Measurements from ENCODE around the gene ALK.

ALK gene

DNA sequence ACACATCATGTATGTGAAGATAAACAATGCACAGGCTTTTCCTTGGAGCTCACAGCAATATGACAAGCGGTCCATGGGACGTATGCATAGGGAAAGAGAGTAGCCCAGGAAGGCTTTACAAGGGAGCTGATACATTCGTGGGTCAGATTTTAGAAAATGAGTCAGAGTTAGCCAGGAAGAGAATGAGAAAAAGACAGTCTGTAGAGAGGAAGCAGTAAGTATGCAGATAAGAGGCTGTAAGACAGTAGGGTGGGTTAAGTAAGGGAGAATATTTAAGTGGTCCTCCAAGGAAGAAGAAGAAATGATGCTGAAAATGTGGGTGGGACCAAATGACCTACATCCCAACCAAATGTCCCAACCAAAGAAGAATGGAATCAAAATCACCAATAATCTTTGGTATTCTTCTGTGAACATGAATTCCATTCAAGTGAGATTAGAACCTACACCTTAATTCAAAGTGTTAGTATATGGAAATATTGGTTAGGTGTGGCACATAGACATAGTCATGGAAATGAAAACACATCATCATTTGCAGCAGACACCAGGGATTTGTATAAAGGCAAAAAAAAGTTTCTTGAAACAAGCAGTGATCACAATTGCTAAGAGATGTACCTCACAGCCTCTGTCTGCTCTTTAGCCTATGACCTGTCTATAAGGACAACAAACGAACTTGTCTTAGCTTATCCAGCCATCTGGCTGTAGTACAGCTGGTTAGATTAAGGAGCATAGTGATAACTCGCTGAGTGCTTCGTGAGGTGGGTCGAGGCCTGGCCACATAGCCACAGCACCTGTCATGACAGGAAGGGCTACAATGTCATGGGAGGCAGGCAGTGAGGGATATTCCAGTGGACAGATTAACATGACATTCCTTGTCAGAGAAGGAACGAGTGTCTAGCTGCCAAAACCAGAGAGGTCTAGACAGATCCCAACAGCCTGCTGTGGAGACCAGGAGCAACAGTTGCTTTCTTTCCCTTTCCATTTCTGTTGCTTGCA, 133.6 kb downstream of the ALK start:
- Histone ChIP-seq H3K27me3 (ENCODE audit: low read depth, low read length) (no peaks in the 10 kb centered on the region), H3K4me1 (ENCODE audit: control insufficient read depth in 1 of 2, insufficient read depth in 2 of 2, low read length in 2 of 2) (no peaks in the 10 kb centered on the region)

DNA sequence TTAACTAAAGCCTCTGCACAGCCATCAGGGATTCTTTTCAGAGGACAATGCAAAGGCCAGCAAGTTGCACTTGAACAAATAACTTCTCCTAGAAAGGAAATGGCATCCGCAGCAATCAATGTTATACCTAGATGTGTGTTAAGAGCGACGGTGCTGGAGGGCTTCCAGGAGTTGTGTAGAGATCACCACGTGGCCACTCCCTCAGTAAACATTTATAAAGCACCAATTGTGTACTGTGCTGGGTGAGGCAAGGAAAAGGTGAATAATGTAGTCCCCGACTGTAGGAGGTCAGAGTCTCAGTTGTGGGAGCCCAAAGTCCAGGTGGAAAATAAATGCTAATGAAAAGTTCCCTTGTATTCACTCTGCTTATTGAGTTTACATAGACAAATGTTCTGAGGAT, 135.0 kb downstream of the ALK start:
- no peaks in the 10 kb centered on the region for H3K27me3 ChIP-seq (ENCODE audit: low read depth, low read length)
- no peaks in the 10 kb centered on the region for H3K9me3 ChIP-seq (ENCODE audit: control insufficient read depth in 1 of 2, low read length in 2 of 2)
- H3K4me1 ChIP-seq (ENCODE audit: control insufficient read depth in 1 of 2, insufficient read depth in 2 of 2, low read length in 2 of 2), result no peaks in the 10 kb centered on the region
- H3K36me3 ChIP-seq (ENCODE audit: control insufficient read depth in 1 of 2, insufficient read depth in 2 of 2, low read length in 2 of 2), result no peaks in the 10 kb centered on the region
- H3K27ac ChIP-seq (ENCODE audit: low read length), result no peak overlapping the region
- H3K4me3 ChIP-seq (ENCODE audit: low read depth in 1 of 2, low read length in 2 of 2), result no peak overlapping the region

More for the DNA sequence above, 133.6 kb downstream of the ALK start:
- H3K36me3 ChIP-seq (ENCODE audit: control insufficient read depth in 1 of 2, insufficient read depth in 2 of 2, low read length in 2 of 2), result no peaks in the 10 kb centered on the region
- H3K27ac ChIP-seq (ENCODE audit: low read length), result no peak overlapping the region
- no peak overlapping the region for H3K4me3 ChIP-seq (ENCODE audit: low read depth in 1 of 2, low read length in 2 of 2)
- H3K9me3 ChIP-seq (ENCODE audit: control insufficient read depth in 1 of 2, low read length in 2 of 2), result no peaks in the 10 kb centered on the region

GRCh38 chr2:29783666-29784065, 137.7 kb downstream of the ALK start:
- Histone ChIP-seq H3K4me3 (ENCODE audit: low read depth in 1 of 2, low read length in 2 of 2) (no peak overlapping the region), H3K27ac (ENCODE audit: low read length) (no peak overlapping the region), H3K9me3 (ENCODE audit: control insufficient read depth in 1 of 2, low read length in 2 of 2) (no peaks in the 10 kb centered on the region), H3K4me1 (ENCODE audit: control insufficient read depth in 1 of 2, insufficient read depth in 2 of 2, low read length in 2 of 2) (no peaks in the 10 kb centered on the region), H3K36me3 (ENCODE audit: control insufficient read depth in 1 of 2, insufficient read depth in 2 of 2, low read length in 2 of 2) (no peaks in the 10 kb centered on the region), H3K27me3 (ENCODE audit: low read depth, low read length) (no peaks in the 10 kb centered on the region)

DNA sequence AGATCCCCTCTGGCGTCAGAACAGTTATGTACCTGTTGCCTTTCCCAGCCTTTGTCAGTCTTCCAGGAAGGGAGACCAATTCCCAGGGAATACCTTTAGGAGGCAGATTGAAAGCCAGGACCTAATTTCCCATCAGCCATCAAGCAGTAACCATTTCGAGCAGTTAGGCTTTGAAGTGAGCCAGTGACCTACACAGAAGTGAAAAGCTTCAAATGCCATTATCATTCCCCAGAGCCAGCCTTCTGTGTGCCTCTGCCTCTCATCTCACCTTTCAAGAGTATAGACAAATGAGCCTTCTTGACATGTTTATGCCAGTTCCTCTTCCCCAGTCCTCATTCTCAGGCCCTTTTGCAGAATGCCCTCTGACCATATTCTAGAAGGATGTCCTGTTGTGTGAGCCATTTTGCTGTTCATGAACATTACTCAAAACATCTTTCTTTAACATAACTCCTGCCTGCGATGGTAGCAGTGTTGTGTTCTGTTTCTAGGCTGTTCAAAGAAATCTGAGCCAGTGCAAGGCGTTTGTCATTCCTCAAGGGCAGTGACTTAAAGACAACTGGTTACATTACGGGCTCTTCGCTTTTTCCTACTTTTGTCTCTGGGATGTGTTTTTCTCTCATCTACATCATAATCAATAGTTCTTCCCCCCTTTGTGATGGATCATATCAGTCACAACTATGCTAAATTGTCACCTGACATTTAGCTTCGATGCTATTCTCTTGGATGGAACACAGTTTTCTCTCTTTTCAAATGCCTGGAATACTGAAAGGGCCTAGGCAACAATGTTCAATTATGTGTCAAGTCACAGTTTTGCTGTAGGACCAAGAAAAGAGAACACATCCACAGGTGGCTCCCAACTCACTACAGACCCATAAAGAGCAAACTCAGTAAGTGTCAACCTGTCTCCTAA, 138.6 kb downstream of the ALK start:
- H3K27me3 ChIP-seq (ENCODE audit: low read depth, low read length), result no peaks in the 10 kb centered on the region
- H3K36me3 ChIP-seq (ENCODE audit: control insufficient read depth in 1 of 2, insufficient read depth in 2 of 2, low read length in 2 of 2), result no peaks in the 10 kb centered on the region
- no peak overlapping the region for H3K4me3 ChIP-seq (ENCODE audit: low read depth in 1 of 2, low read length in 2 of 2)
- H3K9me3 ChIP-seq (ENCODE audit: control insufficient read depth in 1 of 2, low read length in 2 of 2), result no peaks in the 10 kb centered on the region
- no peak overlapping the region for H3K27ac ChIP-seq (ENCODE audit: low read length)
- no peaks in the 10 kb centered on the region for H3K4me1 ChIP-seq (ENCODE audit: control insufficient read depth in 1 of 2, insufficient read depth in 2 of 2, low read length in 2 of 2)

DNA sequence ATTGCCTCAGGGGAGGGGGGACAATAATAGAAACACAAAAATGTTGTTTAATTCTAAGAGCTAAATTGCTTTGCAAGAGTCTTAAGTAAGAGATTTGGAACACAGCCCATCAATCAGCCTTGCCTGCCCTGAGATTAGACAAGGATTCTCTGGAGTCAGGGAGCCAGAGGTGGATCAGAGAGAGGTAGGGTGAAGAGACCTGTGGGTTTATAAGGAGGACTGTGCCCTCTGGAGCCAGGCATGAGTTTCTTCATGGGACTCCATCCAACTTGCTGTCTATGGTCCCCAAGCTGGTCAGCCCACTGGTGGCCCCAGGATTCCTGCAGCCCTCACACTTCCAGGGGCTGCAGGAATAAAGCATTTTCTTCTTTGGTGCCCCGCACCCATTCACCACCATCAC, 139.3 kb downstream of the ALK start:
- Histone ChIP-seq H3K4me3 (ENCODE audit: low read depth in 1 of 2, low read length in 2 of 2) (no peak overlapping the region), H3K27me3 (ENCODE audit: low read depth, low read length) (no peaks in the 10 kb centered on the region), H3K4me1 (ENCODE audit: control insufficient read depth in 1 of 2, insufficient read depth in 2 of 2, low read length in 2 of 2) (no peaks in the 10 kb centered on the region), H3K9me3 (ENCODE audit: control insufficient read depth in 1 of 2, low read length in 2 of 2) (no peaks in the 10 kb centered on the region), H3K36me3 (ENCODE audit: control insufficient read depth in 1 of 2, insufficient read depth in 2 of 2, low read length in 2 of 2) (no peaks in the 10 kb centered on the region), H3K27ac (ENCODE audit: low read length) (no peak overlapping the region)

GRCh38 chr2:29780906-29781305, 140.5 kb downstream of the ALK start:
- Histone ChIP-seq H3K4me3 (ENCODE audit: low read depth in 1 of 2, low read length in 2 of 2) (no peak overlapping the region), H3K9me3 (ENCODE audit: control insufficient read depth in 1 of 2, low read length in 2 of 2) (no peaks in the 10 kb centered on the region), H3K36me3 (ENCODE audit: control insufficient read depth in 1 of 2, insufficient read depth in 2 of 2, low read length in 2 of 2) (no peaks in the 10 kb centered on the region), H3K27ac (ENCODE audit: low read length) (no peak overlapping the region), H3K27me3 (ENCODE audit: low read depth, low read length) (no peaks in the 10 kb centered on the region), H3K4me1 (ENCODE audit: control insufficient read depth in 1 of 2, insufficient read depth in 2 of 2, low read length in 2 of 2) (no peaks in the 10 kb centered on the region)

GRCh38 chr2:29777161-29777560, 144.2 kb downstream of the ALK start:
- Histone ChIP-seq H3K36me3 (ENCODE audit: control insufficient read depth in 1 of 2, insufficient read depth in 2 of 2, low read length in 2 of 2) (no peaks in the 10 kb centered on the region), H3K9me3 (ENCODE audit: control insufficient read depth in 1 of 2, low read length in 2 of 2) (no peaks in the 10 kb centered on the region), H3K4me3 (ENCODE audit: low read depth in 1 of 2, low read length in 2 of 2) (no peak overlapping the region)

GRCh38 chr2:29776406-29776805, 145.0 kb downstream of the ALK start:
- H3K9me3 ChIP-seq (ENCODE audit: control insufficient read depth in 1 of 2, low read length in 2 of 2), result no peaks in the 10 kb centered on the region
- H3K4me1 ChIP-seq (ENCODE audit: control insufficient read depth in 1 of 2, insufficient read depth in 2 of 2, low read length in 2 of 2), result no peaks in the 10 kb centered on the region
- no peak overlapping the region for H3K27ac ChIP-seq (ENCODE audit: low read length)
- no peaks in the 10 kb centered on the region for H3K27me3 ChIP-seq (ENCODE audit: low read depth, low read length)
- H3K36me3 ChIP-seq (ENCODE audit: control insufficient read depth in 1 of 2, insufficient read depth in 2 of 2, low read length in 2 of 2), result no peaks in the 10 kb centered on the region
- H3K4me3 ChIP-seq (ENCODE audit: low read depth in 1 of 2, low read length in 2 of 2), result no peak overlapping the region

More at GRCh38 chr2:29777161-29777560, 144.2 kb downstream of the ALK start:
- Histone ChIP-seq H3K27me3 (ENCODE audit: low read depth, low read length) (no peaks in the 10 kb centered on the region), H3K27ac (ENCODE audit: low read length) (no peak overlapping the region), H3K4me1 (ENCODE audit: control insufficient read depth in 1 of 2, insufficient read depth in 2 of 2, low read length in 2 of 2) (no peaks in the 10 kb centered on the region)

DNA sequence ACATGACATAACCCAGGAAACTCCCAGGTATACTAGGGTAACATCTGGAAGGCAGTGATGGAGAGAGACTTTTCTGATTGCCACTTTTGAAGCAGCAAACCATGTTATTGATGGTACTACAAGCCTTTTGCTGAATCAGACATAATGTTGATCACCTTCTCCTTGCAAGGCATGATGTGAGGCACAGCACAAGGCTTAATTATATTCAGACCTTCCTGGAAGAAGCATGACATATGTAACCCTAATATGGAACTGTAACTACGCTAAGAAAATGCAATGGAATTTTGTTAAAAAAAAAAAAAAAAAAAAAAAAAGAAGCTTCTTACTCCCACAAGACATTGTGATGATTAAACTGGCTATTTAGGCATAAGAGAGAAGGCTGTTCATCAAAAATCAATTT, 145.4 kb downstream of the ALK start:
- Histone ChIP-seq H3K4me1 (ENCODE audit: control insufficient read depth in 1 of 2, insufficient read depth in 2 of 2, low read length in 2 of 2) (no peaks in the 10 kb centered on the region), H3K9me3 (ENCODE audit: control insufficient read depth in 1 of 2, low read length in 2 of 2) (no peaks in the 10 kb centered on the region), H3K27me3 (ENCODE audit: low read depth, low read length) (no peaks in the 10 kb centered on the region), H3K36me3 (ENCODE audit: control insufficient read depth in 1 of 2, insufficient read depth in 2 of 2, low read length in 2 of 2) (no peaks in the 10 kb centered on the region), H3K4me3 (ENCODE audit: low read depth in 1 of 2, low read length in 2 of 2) (no peak overlapping the region), H3K27ac (ENCODE audit: low read length) (no peak overlapping the region)

DNA sequence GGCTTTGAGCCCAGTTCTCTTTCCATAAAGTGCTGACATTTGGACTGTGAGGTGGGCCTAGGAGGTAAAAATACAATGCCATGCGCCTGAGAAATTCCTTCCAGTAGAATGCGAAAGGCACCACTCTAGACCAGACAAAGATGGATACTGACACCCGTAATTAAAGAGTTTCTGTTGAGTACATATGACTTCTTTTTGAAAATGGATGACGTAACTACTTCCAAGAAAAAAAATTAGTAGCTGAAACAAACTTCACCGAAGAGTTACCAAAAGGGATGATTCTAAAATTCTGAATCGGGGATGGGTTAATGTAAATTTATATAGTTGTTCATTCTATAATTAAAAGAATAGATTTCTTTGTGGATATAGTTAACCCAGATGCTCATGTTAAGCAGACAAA, 146.8 kb downstream of the ALK start:
- no peaks in the 10 kb centered on the region for H3K36me3 ChIP-seq (ENCODE audit: control insufficient read depth in 1 of 2, insufficient read depth in 2 of 2, low read length in 2 of 2)
- no peak overlapping the region for H3K27ac ChIP-seq (ENCODE audit: low read length)
- H3K27me3 ChIP-seq (ENCODE audit: low read depth, low read length), result no peaks in the 10 kb centered on the region
- H3K4me3 ChIP-seq (ENCODE audit: low read depth in 1 of 2, low read length in 2 of 2), result no peak overlapping the region
- H3K4me1 ChIP-seq (ENCODE audit: control insufficient read depth in 1 of 2, insufficient read depth in 2 of 2, low read length in 2 of 2), result no peaks in the 10 kb centered on the region
- H3K9me3 ChIP-seq (ENCODE audit: control insufficient read depth in 1 of 2, low read length in 2 of 2), result no peaks in the 10 kb centered on the region

- Histone ChIP-seq H3K27ac (ENCODE audit: low read length) (no peak overlapping the region), H3K9me3 (ENCODE audit: control insufficient read depth in 1 of 2, low read length in 2 of 2) (no peaks in the 10 kb centered on the region), H3K4me1 (ENCODE audit: control insufficient read depth in 1 of 2, insufficient read depth in 2 of 2, low read length in 2 of 2) (peaks cover 0 to 5% of the 10 kb centered on the region in 2 donors), H3K4me3 (ENCODE audit: low read depth in 1 of 2, low read length in 2 of 2) (no peak overlapping the region), H3K27me3 (ENCODE audit: low read depth, low read length) (no peaks in the 10 kb centered on the region), H3K36me3 (ENCODE audit: control insufficient read depth in 1 of 2, insufficient read depth in 2 of 2, low read length in 2 of 2) (no peaks in the 10 kb centered on the region)
These were observed 150.5 kb downstream of the ALK start for GRCh38 chr2:29770846-29771245.
